Neuronal stem cell (in vitro differentiated cells): Measurements from ENCODE around the gene ALDH1L1.

Source experiments
- DNase-seq: peaks from one replicate; pipeline ENCODE4 v3.0.0-alpha.2; 2013; ENCODE audit warnings: low spot score
- H2AFZ ChIP-seq: one replicate; pipeline ENCODE4 v1.6.1; 2013; ENCODE audit warnings: mild to moderate bottlenecking, low read length, inconsistent platforms
- H2AK5ac ChIP-seq: 2 replicates; pipeline ENCODE4 v1.6.1; 2013; ENCODE audit warnings: low read depth, mild to moderate bottlenecking, inconsistent platforms, low read length, moderate library complexity, mixed read lengths
- H2BK120ac ChIP-seq: 2 replicates; pipeline ENCODE4 v1.6.1; 2013; ENCODE audit warnings: low read depth, mild to moderate bottlenecking, inconsistent platforms, low read length, moderate library complexity, mixed read lengths
- H2BK12ac ChIP-seq: one replicate; pipeline ENCODE4 v1.6.1; 2013; ENCODE audit warnings: low read length, inconsistent platforms
- H2BK15ac ChIP-seq: 2 replicates; pipeline ENCODE4 v1.6.1; 2013; ENCODE audit warnings: mild to moderate bottlenecking, low read length, inconsistent platforms, mixed read lengths
- H2BK5ac ChIP-seq: one replicate; pipeline ENCODE4 v1.6.1; 2013; ENCODE audit warnings: inconsistent platforms, mild to moderate bottlenecking, low read length, moderate library complexity
- H3K14ac ChIP-seq: one replicate; pipeline ENCODE4 v1.6.1; 2013; ENCODE audit warnings: low read length, inconsistent platforms
- H3K18ac ChIP-seq: 2 replicates; pipeline ENCODE4 v1.6.1; 2013; ENCODE audit warnings: low read length, inconsistent platforms
- H3K23ac ChIP-seq: 2 replicates; pipeline ENCODE4 v1.6.1; 2013; ENCODE audit warnings: low read depth, mild to moderate bottlenecking, mixed read lengths, low read length, inconsistent platforms; ENCODE audit not compliant: poor library complexity
- H3K27ac ChIP-seq: replicated peaks from 3 replicates; pipeline ENCODE4 v1.5.1; 2013; ENCODE audit warnings: low read length, inconsistent platforms
- H3K27me3 ChIP-seq, 3 experiments: 2 replicates each; pipeline ENCODE4 v1.6.1; 2013; ENCODE audit warnings: low read length in 3 of 3, mild to moderate bottlenecking in 2 of 3, inconsistent platforms in 1 of 3, low read depth in 1 of 3, mixed read lengths in 1 of 3, moderate library complexity in 1 of 3; ENCODE audit not compliant: control insufficient read depth in 3 of 3, insufficient read depth in 3 of 3
- H3K36me3 ChIP-seq, 2 donors: replicated peaks in 1 of 2; 2 replicates each; pipeline ENCODE4 v1.6.1; 2013; ENCODE audit warnings: low read length in 2 of 2; ENCODE audit not compliant: control insufficient read depth in 2 of 2, insufficient read depth in 2 of 2
- H3K4ac ChIP-seq: 2 replicates; pipeline ENCODE4 v1.6.1; 2013; ENCODE audit warnings: inconsistent platforms, mild to moderate bottlenecking, low read length, moderate library complexity
- H3K4me1 ChIP-seq, 2 donors: 1 replicate in 1 of 2; 2 replicates in 1 of 2; pipeline ENCODE4 v1.6.1; 2013; ENCODE audit warnings: low read length in 2 of 2, low read depth in 1 of 2; ENCODE audit not compliant: control insufficient read depth in 2 of 2, insufficient read depth in 1 of 2
- H3K4me2 ChIP-seq: one replicate; pipeline ENCODE4 v1.6.1; 2013; ENCODE audit warnings: mild to moderate bottlenecking, low read length, inconsistent platforms; ENCODE audit not compliant: insufficient read depth, poor library complexity, severe bottlenecking
- H3K4me3 ChIP-seq, 2 donors: 2 replicates each; pipeline ENCODE4 v1.5.1; 2013; ENCODE audit warnings: low read length in 2 of 2, mild to moderate bottlenecking in 2 of 2, inconsistent platforms in 1 of 2, moderate library complexity in 1 of 2
- H3K79me1 ChIP-seq: one replicate; pipeline ENCODE4 v1.6.1; 2013; ENCODE audit warnings: low read depth, mild to moderate bottlenecking, inconsistent platforms, low read length, moderate library complexity
- H3K9ac ChIP-seq: one replicate; pipeline ENCODE4 v1.6.1; 2013; ENCODE audit warnings: mild to moderate bottlenecking, low read depth, low read length, inconsistent platforms; ENCODE audit not compliant: poor library complexity
- H3K9me3 ChIP-seq, 2 donors: replicated peaks in 1 of 2; 2 replicates each; pipeline versions ENCODE3 to v1.6.1; 2013; ENCODE audit warnings: low read length in 2 of 2, mild to moderate bottlenecking in 2 of 2, inconsistent platforms in 1 of 2, low read depth in 1 of 2, mixed read lengths in 1 of 2, moderate library complexity in 1 of 2; ENCODE audit not compliant: control insufficient read depth in 2 of 2, insufficient read depth in 1 of 2
- H4K8ac ChIP-seq: one replicate; pipeline ENCODE4 v1.6.1; 2013; ENCODE audit warnings: low read depth, mild to moderate bottlenecking, inconsistent platforms, low read length, moderate library complexity
- H4K91ac ChIP-seq: one replicate; pipeline ENCODE4 v1.6.1; 2013; ENCODE audit warnings: low read length, low read depth, mild to moderate bottlenecking, inconsistent platforms; ENCODE audit not compliant: poor library complexity
- WGBS, 2 donors: extraction: QIAGEN DNeasy Blood & Tissue Kit; methylation state at CpG; one replicate each; pipeline ENCODE4 v1.1.7; 2013; ENCODE audit warnings: missing lambda C conversion rate in 2 of 2, mixed read lengths in 1 of 2; ENCODE audit not compliant: insufficient read length in 2 of 2, insufficient replicate concordance in 1 of 2; ENCODE audit errors: extremely low coverage in 2 of 2; 5-methylcytosine and 5-hydroxymethylcytosine counted together

The ALDH1L1 gene

GRCh38 chr3:126152901-126153694, 27.3 kb downstream of the ALDH1L1 start:
- no peak for DNase-seq
- H2BK120ac ChIP-seq, result no peak overlapping the region
- H3K27me3 ChIP-seq, result peaks cover 0 to 8% (median 0%) of the 10 kb centered on the region in 3 experiments
- H3K4me2 ChIP-seq, result no peak overlapping the region
- H3K14ac ChIP-seq, result no peak overlapping the region
- no CpG with 5 or more reads among the region's 13 CpGs for WGBS, 2 donors
- no peak overlapping the region for H3K4ac ChIP-seq
- H3K79me1 ChIP-seq, result no peaks in the 10 kb centered on the region
- no peak overlapping the region for H2AK5ac ChIP-seq
- no peaks in the 10 kb centered on the region for H3K36me3 ChIP-seq
- H2AFZ ChIP-seq, result no peak overlapping the region
- no peak overlapping the region for H4K8ac ChIP-seq
- no peak overlapping the region for H3K18ac ChIP-seq
- H3K27ac ChIP-seq, result no peak overlapping the region
- H2BK12ac ChIP-seq, result no peak overlapping the region
- no peak overlapping the region for H4K91ac ChIP-seq
- H2BK5ac ChIP-seq, result no peak overlapping the region
- H2BK15ac ChIP-seq, result no peak overlapping the region
- H3K9ac ChIP-seq, result no peak overlapping the region
- no peak overlapping the region for H3K4me3 ChIP-seq
- H3K4me1 ChIP-seq, result no peaks in the 10 kb centered on the region
- no peak overlapping the region for H3K23ac ChIP-seq
- H3K9me3 ChIP-seq, result no peaks in the 10 kb centered on the region

GRCh38 chr3:126152458-126152857, 27.9 kb downstream of the ALDH1L1 start:
- H2AK5ac ChIP-seq, result no peak overlapping the region
- no peak overlapping the region for H4K91ac ChIP-seq
- no peaks in the 10 kb centered on the region for H3K36me3 ChIP-seq
- no CpG with 5 or more reads among the region's 9 CpGs for WGBS, 2 donors
- H3K14ac ChIP-seq, result no peak overlapping the region
- H3K4me3 ChIP-seq, result no peak overlapping the region
- H3K9me3 ChIP-seq, result no peaks in the 10 kb centered on the region
- no peak overlapping the region for H2BK120ac ChIP-seq
- no peak overlapping the region for H3K4ac ChIP-seq
- no peak overlapping the region for H3K4me2 ChIP-seq
- no peaks in the 10 kb centered on the region for H3K79me1 ChIP-seq
- H3K23ac ChIP-seq, result no peak overlapping the region
- H2BK15ac ChIP-seq, result no peak overlapping the region
- H3K9ac ChIP-seq, result no peak overlapping the region
- no peak overlapping the region for H4K8ac ChIP-seq
- H2AFZ ChIP-seq, result no peak overlapping the region
- no peaks in the 10 kb centered on the region for H3K4me1 ChIP-seq
- H3K27me3 ChIP-seq, result peaks cover 0 to 8% (median 0%) of the 10 kb centered on the region in 3 experiments
- H3K18ac ChIP-seq, result no peak overlapping the region
- no peak for DNase-seq
- no peak overlapping the region for H2BK12ac ChIP-seq
- no peak overlapping the region for H3K27ac ChIP-seq
- no peak overlapping the region for H2BK5ac ChIP-seq

- H2AFZ ChIP-seq, result no peak overlapping the region
- no peaks in the 10 kb centered on the region for H3K4me1 ChIP-seq
- H3K4ac ChIP-seq, result no peak overlapping the region
- no peak overlapping the region for H2AK5ac ChIP-seq
- H3K14ac ChIP-seq, result no peak overlapping the region
- H3K9me3 ChIP-seq, result no peaks in the 10 kb centered on the region
- H4K91ac ChIP-seq, result no peak overlapping the region
- peak overlapping the region; percentile 24 for H3K18ac ChIP-seq
- H2BK15ac ChIP-seq, result no peak overlapping the region
- H3K4me2 ChIP-seq, result no peak overlapping the region
- no peaks in the 10 kb centered on the region for H3K36me3 ChIP-seq
- H3K27me3 ChIP-seq, result peaks cover 0 to 8% (median 0%) of the 10 kb centered on the region in 3 experiments
- H3K4me3 ChIP-seq, result no peak overlapping the region
- no peak overlapping the region for H2BK12ac ChIP-seq
- no peaks in the 10 kb centered on the region for H3K79me1 ChIP-seq
- no peak overlapping the region for H2BK5ac ChIP-seq
- DNase-seq, result no peak
- no peak overlapping the region for H3K9ac ChIP-seq
- H3K23ac ChIP-seq, result no peak overlapping the region
- H3K27ac ChIP-seq, result no peak overlapping the region
- H4K8ac ChIP-seq, result no peak overlapping the region
- no peak overlapping the region for H2BK120ac ChIP-seq
- WGBS, 2 donors, result no CpG with 5 or more reads among the region's 6 CpGs
Observed at GRCh38 chr3:126151562-126152302, 28.7 kb downstream of the ALDH1L1 start.

GRCh38 chr3:126149960-126150515, 30.3 kb downstream of the ALDH1L1 start:
- H3K9me3 ChIP-seq, result no peaks in the 10 kb centered on the region
- H3K4ac ChIP-seq, result no peak overlapping the region
- no peaks in the 10 kb centered on the region for H3K4me1 ChIP-seq
- H3K4me2 ChIP-seq, result no peak overlapping the region
- no peak overlapping the region for H2BK5ac ChIP-seq
- no peak overlapping the region for H3K4me3 ChIP-seq
- H2AK5ac ChIP-seq, result no peak overlapping the region
- no peak overlapping the region for H3K23ac ChIP-seq
- H4K91ac ChIP-seq, result no peak overlapping the region
- H2BK120ac ChIP-seq, result no peak overlapping the region
- WGBS, 2 donors, result no CpG with 5 or more reads among the region's 7 CpGs
- no peaks in the 10 kb centered on the region for H3K36me3 ChIP-seq
- H3K9ac ChIP-seq, result no peak overlapping the region
- H3K27me3 ChIP-seq, result peaks cover 0 to 8% (median 0%) of the 10 kb centered on the region in 3 experiments
- H3K27ac ChIP-seq, result no peak overlapping the region
- H2BK12ac ChIP-seq, result no peak overlapping the region
- no peak for DNase-seq
- H3K18ac ChIP-seq, result peak overlapping the region; percentile 54
- H2AFZ ChIP-seq, result no peak overlapping the region
- H2BK15ac ChIP-seq, result no peak overlapping the region
- no peak overlapping the region for H3K14ac ChIP-seq
- H4K8ac ChIP-seq, result no peak overlapping the region
- H3K79me1 ChIP-seq, result no peaks in the 10 kb centered on the region
